ENCODE measurements around the gene ASCC3.

DNA sequence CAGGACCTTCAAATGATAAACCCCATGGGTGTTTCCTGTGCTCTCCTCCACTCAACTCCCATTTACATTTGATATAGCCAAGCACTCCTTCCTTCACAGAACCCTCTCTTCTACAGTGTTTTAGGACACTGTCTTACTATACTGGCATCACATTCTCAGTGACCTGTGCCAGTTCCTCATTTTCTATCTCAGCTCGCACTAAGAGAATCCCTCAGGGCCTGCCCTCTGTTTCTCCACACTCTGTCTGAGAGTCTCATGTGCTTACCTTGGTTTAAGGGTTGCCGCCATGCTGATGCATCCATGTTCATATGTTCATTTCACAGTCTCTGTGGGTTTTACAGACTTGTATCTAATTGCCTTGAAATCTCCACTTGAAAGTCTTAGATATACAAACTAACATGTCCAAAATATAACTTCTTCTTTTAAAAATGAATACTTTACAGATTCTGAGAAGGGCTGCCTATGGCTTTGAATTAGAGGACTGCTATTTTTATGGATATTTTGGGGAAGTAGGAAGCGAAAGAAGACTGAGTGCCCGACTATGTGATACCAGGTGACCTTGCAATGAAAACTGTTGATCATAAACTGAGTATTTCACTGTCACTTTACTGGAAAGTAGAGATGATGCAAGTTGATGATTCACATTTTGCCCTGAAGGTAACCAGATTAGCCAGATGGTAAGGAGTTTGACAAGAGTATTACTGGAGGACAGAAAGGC, 263.3 kb downstream of the ASCC3 start:
- TF ChIP-seq, protein P1, sequence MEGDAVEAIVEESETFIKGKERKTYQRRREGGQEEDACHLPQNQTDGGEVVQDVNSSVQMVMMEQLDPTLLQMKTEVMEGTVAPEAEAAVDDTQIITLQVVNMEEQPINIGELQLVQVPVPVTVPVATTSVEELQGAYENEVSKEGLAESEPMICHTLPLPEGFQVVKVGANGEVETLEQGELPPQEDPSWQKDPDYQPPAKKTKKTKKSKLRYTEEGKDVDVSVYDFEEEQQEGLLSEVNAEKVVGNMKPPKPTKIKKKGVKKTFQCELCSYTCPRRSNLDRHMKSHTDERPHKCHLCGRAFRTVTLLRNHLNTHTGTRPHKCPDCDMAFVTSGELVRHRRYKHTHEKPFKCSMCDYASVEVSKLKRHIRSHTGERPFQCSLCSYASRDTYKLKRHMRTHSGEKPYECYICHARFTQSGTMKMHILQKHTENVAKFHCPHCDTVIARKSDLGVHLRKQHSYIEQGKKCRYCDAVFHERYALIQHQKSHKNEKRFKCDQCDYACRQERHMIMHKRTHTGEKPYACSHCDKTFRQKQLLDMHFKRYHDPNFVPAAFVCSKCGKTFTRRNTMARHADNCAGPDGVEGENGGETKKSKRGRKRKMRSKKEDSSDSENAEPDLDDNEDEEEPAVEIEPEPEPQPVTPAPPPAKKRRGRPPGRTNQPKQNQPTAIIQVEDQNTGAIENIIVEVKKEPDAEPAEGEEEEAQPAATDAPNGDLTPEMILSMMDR (IDR thresholded peaks at IDR 0.05; ENCODE audit: low read length), result no peak
- TF ChIP-seq EZH2 (IDR thresholded peaks at IDR 0.05; ENCODE audit: borderline replicate concordance, low read length), result no peak

Measured in OCI-LY1 (cell line).